ENCODE measurements around the gene SOX5.

GRCh38 chr12:23536293-23536692 is 413.2 kb downstream of the SOX5 start:
- TF ChIP-seq POLR2A (IDR thresholded peaks at IDR 0.05) (no peak), CTCF (IDR thresholded peaks at IDR 0.05) (no peak)

All from esophagus squamous epithelium (tissue), 4 donors.